H1 (cell line): ENCODE measurements around the gene CSTF3. TPM values are rescaled to one million over a fixed set of nuclear protein-coding genes. Genes with fewer than 3 reads are reported as not detected.
"Not testable (repeated sequence)": the region's sequence is repeated elsewhere in the genome, so short reads cannot be mapped to it uniquely, and the experiment has no call there.

Experiments used
- CTCF ChIA-PET: fragments of 300-600 bp; sonication (Branson Sonifier 250); formaldehyde crosslinking; loops from one replicate; lab custom pipeline; 2021; ENCODE audit not compliant: partially characterized antibody; lab: Charles Lee
- POLR2A ChIA-PET: fragments of 300-600 bp; sonication (Branson Sonifier 250); formaldehyde crosslinking; loops from one replicate; lab custom pipeline; 2021; ENCODE audit warnings: inconsistent platforms; ENCODE audit not compliant: partially characterized antibody; lab: Charles Lee
- DNase-seq, 2 experiments: peaks; one replicate each; pipeline versions ENCODE4 v3.0.0 to v3.0.0-alpha.2; 2010 to 2022; ENCODE audit warnings: low spot score in 2 of 2, low read depth in 1 of 2, mixed read lengths in 1 of 2
- FAIRE-seq: peaks from 2 replicates; lab custom pipeline; 2011; peaks lifted over from hg19 to GRCh38; lab: Jason Lieb, UNC
- H2AFZ ChIP-seq: 2 replicates; pipeline ENCODE4 v1.8.1; 2012; ENCODE audit warnings: low read length, inconsistent platforms
- H2AK5ac ChIP-seq: 2 replicates; pipeline ENCODE4 v1.6.1; 2013; ENCODE audit warnings: low read depth, low read length
- H2BK120ac ChIP-seq: replicated peaks from 2 replicates; pipeline ENCODE3; 2013; ENCODE audit warnings: low read depth, low read length, inconsistent platforms
- H2BK12ac ChIP-seq: 2 replicates; pipeline ENCODE4 v1.6.1; 2013; ENCODE audit warnings: low read depth, low read length
- H2BK15ac ChIP-seq: 2 replicates; pipeline ENCODE4 v1.6.1; 2013; ENCODE audit warnings: low read length
- H2BK20ac ChIP-seq: 2 replicates; pipeline ENCODE4 v1.6.1; 2013; ENCODE audit warnings: low read length
- H2BK5ac ChIP-seq: 2 replicates; pipeline ENCODE4 v1.6.1; 2013; ENCODE audit warnings: low read depth, low read length
- H3K14ac ChIP-seq: 2 replicates; pipeline ENCODE4 v1.6.1; 2013; ENCODE audit warnings: inconsistent platforms; ENCODE audit not compliant: insufficient read length
- H3K18ac ChIP-seq: 2 replicates; pipeline ENCODE4 v1.6.1; 2013; ENCODE audit warnings: low read length; ENCODE audit errors: extremely low read depth
- H3K23ac ChIP-seq: 2 replicates; pipeline ENCODE4 v1.6.1; 2013; ENCODE audit warnings: inconsistent platforms; ENCODE audit not compliant: insufficient read length
- H3K23me2 ChIP-seq: 2 replicates; pipeline ENCODE4 v1.6.1; 2013; ENCODE audit warnings: low read depth, low read length
- H3K27ac ChIP-seq: 2 replicates; pipeline ENCODE4 v1.6.1; 2011; ENCODE audit warnings: low read depth, low read length, inconsistent platforms
- H3K27me3 ChIP-seq, 4 experiments: replicated peaks in 1 of 4; 1 replicate in 1 of 4; 2 replicates in 3 of 4; pipeline versions ENCODE4 v1.6.1 to v1.8.1; 2011 to 2013; ENCODE audit warnings: low read length in 3 of 4, mild to moderate bottlenecking in 3 of 4, inconsistent platforms in 2 of 4, mixed read lengths in 2 of 4, moderate library complexity in 1 of 4; ENCODE audit not compliant: control insufficient read depth in 3 of 4, insufficient read depth in 3 of 4; ENCODE audit errors: extremely low read depth in 1 of 4
- H3K36me3 ChIP-seq, 4 experiments: 2 replicates each; pipeline versions ENCODE4 v1.6.1 to v1.8.1; 2011 to 2013; ENCODE audit warnings: mild to moderate bottlenecking in 4 of 4, low read length in 3 of 4, moderate library complexity in 2 of 4, control low read depth in 1 of 4, inconsistent platforms in 1 of 4; ENCODE audit not compliant: insufficient read depth in 4 of 4, control insufficient read depth in 2 of 4
- H3K4ac ChIP-seq: replicated peaks from 2 replicates; pipeline ENCODE3; 2013; ENCODE audit warnings: low read length, low read depth, mixed read lengths, inconsistent platforms; ENCODE audit not compliant: insufficient read length
- H3K4me1 ChIP-seq, 4 experiments: replicated peaks in 1 of 4; 1 replicate in 1 of 4; 2 replicates in 3 of 4; pipeline versions ENCODE4 v1.6.1 to v1.8.1; 2011 to 2013; ENCODE audit warnings: low read length in 3 of 4, inconsistent platforms in 2 of 4, mixed read lengths in 1 of 4; ENCODE audit not compliant: insufficient read depth in 4 of 4, control insufficient read depth in 3 of 4
- H3K4me2 ChIP-seq, 2 experiments: 2 replicates each; pipeline versions ENCODE4 v1.6.1 to v1.8.1; 2011 to 2013; ENCODE audit warnings: low read depth in 2 of 2, low read length in 2 of 2, control low read depth in 1 of 2, inconsistent platforms in 1 of 2, mild to moderate bottlenecking in 1 of 2; ENCODE audit not compliant: insufficient read depth in 1 of 2
- H3K4me3 ChIP-seq, 4 experiments: fragments of 200-600, 300-600 bp in 1 of 4; sonication (generic), shearing (Covaris generic), sonication (Bioruptor Twin) in 1 of 4; 2 replicates each; pipeline versions ENCODE4 v1.5.1 to v1.8.1; 2011 to 2016; ENCODE audit warnings: low read length in 4 of 4, low read depth in 3 of 4, control low read depth in 2 of 4, inconsistent platforms in 2 of 4, mild to moderate bottlenecking in 2 of 4, mixed read lengths in 1 of 4, moderate library complexity in 1 of 4; ENCODE audit not compliant: insufficient read depth in 2 of 4; ENCODE audit errors: extremely low read depth in 1 of 4
- H3K56ac ChIP-seq: replicated peaks from 2 replicates; pipeline ENCODE3; 2013; ENCODE audit warnings: low read depth, mild to moderate bottlenecking, mixed read lengths, low read length, inconsistent platforms; ENCODE audit not compliant: insufficient read length
- H3K79me1 ChIP-seq: 2 replicates; pipeline ENCODE4 v1.6.1; 2013; ENCODE audit warnings: low read depth, low read length, control low read depth
- H3K79me2 ChIP-seq, 2 experiments: 2 replicates each; pipeline versions ENCODE4 v1.6.1 to v1.8.1; 2012 to 2013; ENCODE audit warnings: low read length in 2 of 2, mild to moderate bottlenecking in 2 of 2, inconsistent platforms in 1 of 2; ENCODE audit not compliant: insufficient read depth in 2 of 2, control insufficient read depth in 1 of 2
- H3K9ac ChIP-seq, 4 experiments: replicated peaks in 1 of 4; 1 replicate in 1 of 4; 2 replicates in 3 of 4; pipeline versions ENCODE4 v1.6.1 to v1.8.1; 2011 to 2013; ENCODE audit warnings: low read depth in 3 of 4, low read length in 3 of 4, control low read depth in 2 of 4, mild to moderate bottlenecking in 2 of 4, moderate library complexity in 2 of 4, inconsistent platforms in 1 of 4; ENCODE audit errors: extremely low read depth in 1 of 4
- H3K9me3 ChIP-seq, 2 experiments: 2 replicates each; pipeline versions ENCODE4 v1.6.1 to v1.8.1; 2012 to 2013; ENCODE audit warnings: mild to moderate bottlenecking in 2 of 2, moderate library complexity in 2 of 2, control low read depth in 1 of 2, inconsistent platforms in 1 of 2, low read depth in 1 of 2, low read length in 1 of 2, mixed read lengths in 1 of 2; ENCODE audit not compliant: insufficient read depth in 2 of 2
- H4K20me1 ChIP-seq, 2 experiments: replicated peaks in 1 of 2; 2 replicates each; pipeline versions ENCODE3 to v1.8.1; 2011 to 2013; ENCODE audit warnings: inconsistent platforms in 2 of 2, low read length in 2 of 2, mild to moderate bottlenecking in 1 of 2; ENCODE audit not compliant: insufficient read depth in 2 of 2, control insufficient read depth in 1 of 2
- H4K5ac ChIP-seq: 2 replicates; pipeline ENCODE4 v1.6.1; 2013; ENCODE audit warnings: low read length, low read depth, mixed read lengths, inconsistent platforms; ENCODE audit not compliant: insufficient read length
- H4K8ac ChIP-seq: 2 replicates; pipeline ENCODE4 v1.8.0; 2013; ENCODE audit warnings: mild to moderate bottlenecking, moderate library complexity, low read length, inconsistent platforms; ENCODE audit not compliant: insufficient read depth; ENCODE audit errors: extremely low read depth
- H4K91ac ChIP-seq: replicated peaks from 2 replicates; pipeline ENCODE3; 2013; ENCODE audit warnings: low read length, mixed read lengths, inconsistent platforms; ENCODE audit not compliant: insufficient read length
- CREB1 ChIP-seq: IDR thresholded peaks from 2 replicates; pipeline ENCODE4 v1.6.1; 2012; ENCODE audit warnings: inconsistent platforms
- EGR1 ChIP-seq: IDR thresholded peaks from 2 replicates; pipeline ENCODE4 v1.6.1; 2011; ENCODE audit warnings: low read depth, low read length, borderline replicate concordance
- EZH2 ChIP-seq: fragments of 200-600 bp; sonication (generic); IDR thresholded peaks from 2 replicates; pipeline ENCODE4 v1.7.1; 2012; ENCODE audit warnings: low read depth, mild to moderate bottlenecking, moderate library complexity, low read length, inconsistent platforms; ENCODE audit not compliant: severe bottlenecking
- JUN ChIP-seq: IDR thresholded peaks from 2 replicates; pipeline ENCODE4 v1.6.1; 2011; ENCODE audit warnings: low read depth, mild to moderate bottlenecking, improper control_type of control experiment, low read length
- KDM1A ChIP-seq: fragments of 200-600, 300-600 bp; sonication (generic); IDR thresholded peaks from 2 replicates; pipeline ENCODE4 v1.7.1; 2016; ENCODE audit warnings: mild to moderate bottlenecking, low read length, borderline replicate concordance
- KDM5A ChIP-seq: fragments of 200-600 bp; IDR thresholded peaks from 2 replicates; pipeline ENCODE4 v1.7.1; 2012; ENCODE audit warnings: mild to moderate bottlenecking, low read length, inconsistent platforms, mixed read lengths
- PHF8 ChIP-seq: fragments of 200-600 bp; sonication (generic); conservative IDR thresholded peaks from 2 replicates; pipeline ENCODE4 v1.7.1; 2012; ENCODE audit warnings: low read depth, mild to moderate bottlenecking, inconsistent platforms, low read length, moderate library complexity
- YY1 ChIP-seq: IDR thresholded peaks from 2 replicates; pipeline ENCODE4 v1.6.1; 2011; ENCODE audit warnings: low read depth, mild to moderate bottlenecking, low read length
- WGBS, 2 experiments: shearing (Covaris generic) in 1 of 2; methylation state at CpG; one replicate each; pipeline versions ENCODE4 v1.1.6 to v1.1.7; 2013 to 2015; ENCODE audit warnings: low lambda C conversion rate in 2 of 2, mixed read lengths in 2 of 2, inconsistent platforms in 1 of 2, low coverage in 1 of 2, missing lambda C conversion rate in 1 of 2; ENCODE audit not compliant: insufficient replicate concordance in 2 of 2, insufficient coverage in 1 of 2, insufficient read length in 1 of 2; ENCODE audit errors: extremely low coverage in 1 of 2, missing lambda C conversion rate in 1 of 2; 5-methylcytosine and 5-hydroxymethylcytosine counted together
- polyA plus RNA-seq, 7 experiments: library from polyadenylated mRNA; depleted of rRNA in 3 of 7; stranded (reverse) in 5 of 7; unstranded in 2 of 7; fragments of >200 nt in 5 of 7; fragments of 200-250 nt in 2 of 7; gene quantifications; 1 replicate in 5 of 7; 2 replicates in 1 of 7; 4 replicates in 1 of 7; pipeline versions ENCODE4 v1.2.1 to v1.2.3, GENCODE V29; 2011 to 2013; ENCODE audit warnings: missing spikeins in 2 of 7, mixed read lengths in 2 of 7
- total RNA-seq: library from RNA; stranded (reverse); fragmentation: NEBNext Ultra II Directional; extraction: Animal tissue kit (Norgen Biotek cat#: 25700); gene quantifications from 2 replicates; pipeline ENCODE4 v1.2.1, GENCODE V29; 2021

The CSTF3 gene
- total and polyA plus RNA-seq, 2 of the 8 experiments (the other 6 are each of a cell fraction or from before 2014, with no cell fraction given), result 22.3 to 54.7 TPM

- TF ChIP-seq KDM5A (no peak), YY1 (no peak), JUN (no peak), PHF8 (no peak), EGR1 (no peak), EZH2 (no peak), KDM1A (no peak), CREB1 (no peak)
These were observed 109.0 kb downstream of the CSTF3 start (continued) for GRCh38 chr11:33052231-33052630.

- WGBS, 2 experiments, result 71% methylated on average over 3 of the region's 3 CpGs; no CpG with 5 or more reads in 1 of the 2 experiments
- H3K9me3 ChIP-seq, H3K14ac ChIP-seq, H2BK15ac ChIP-seq, H3K4me1 ChIP-seq, H3K9ac ChIP-seq, H3K18ac ChIP-seq, H3K4me2 ChIP-seq, H3K4me3 ChIP-seq, H4K5ac ChIP-seq, H3K56ac ChIP-seq, H2BK5ac ChIP-seq, H4K8ac ChIP-seq, H3K27me3 ChIP-seq, H4K91ac ChIP-seq, CTCF ChIA-PET, H3K79me2 ChIP-seq, H3K23me2 ChIP-seq, H3K4ac ChIP-seq, FAIRE-seq, H3K27ac ChIP-seq, H2AK5ac ChIP-seq, H2BK12ac ChIP-seq, H2AFZ ChIP-seq, H2BK120ac ChIP-seq, POLR2A ChIA-PET, H3K23ac ChIP-seq, H2BK20ac ChIP-seq, H3K79me1 ChIP-seq, H4K20me1 ChIP-seq: not testable (repeated sequence)
- H3K36me3 ChIP-seq, result peaks cover 0 to 25% (median 8%) of the 10 kb centered on the region in 4 experiments; a peak in 5 of 8 replicates
- peak in 1 of 2 experiments; percentile 21 for DNase-seq
These were observed 111.5 kb downstream of the CSTF3 start for GRCh38 chr11:33049565-33050408.
